ENCODE data around the gene SASH1.

Gene SASH1

DNA sequence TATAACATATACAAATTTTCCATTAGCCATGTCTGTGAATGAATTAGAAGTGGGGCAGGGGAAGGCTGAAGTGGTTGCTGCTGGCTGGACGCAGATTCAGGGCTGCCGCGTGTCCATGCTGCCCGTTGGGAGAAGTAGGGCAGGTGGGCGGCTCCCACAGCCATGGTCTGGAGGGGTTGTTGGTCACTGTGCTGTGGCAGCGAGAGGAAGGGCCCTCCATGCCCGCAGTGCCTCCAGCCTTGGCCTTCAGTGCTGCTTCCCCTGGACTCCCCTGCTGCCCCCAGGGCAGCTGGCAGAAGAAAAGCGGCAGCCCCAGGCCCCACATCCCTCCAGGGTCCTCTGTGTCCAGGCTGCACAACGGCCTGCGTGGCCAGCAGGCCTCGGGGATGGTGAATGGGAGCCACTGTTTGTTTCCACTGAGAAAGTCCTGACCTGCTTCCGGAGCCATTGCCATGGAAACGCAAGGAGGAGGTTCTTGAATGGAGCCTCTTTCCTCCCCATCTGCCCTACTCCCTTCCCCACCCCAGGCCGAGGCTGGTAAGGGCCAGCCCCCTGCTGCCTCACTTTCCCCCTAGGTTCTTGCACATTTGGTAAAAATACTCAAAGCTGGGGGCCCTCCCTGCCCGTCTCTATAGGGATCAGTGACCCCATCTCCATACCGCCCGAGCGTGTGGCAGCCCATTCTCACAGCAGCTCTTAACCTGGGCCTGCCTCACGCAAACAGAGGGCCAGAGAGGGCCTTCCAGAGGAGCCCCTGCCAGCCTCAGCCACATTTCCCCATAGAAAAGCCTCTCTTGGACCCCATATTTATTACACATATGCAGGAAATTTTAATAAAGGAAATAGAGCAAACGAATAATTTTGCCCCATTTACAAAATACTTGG lies 113.3 kb downstream of the SASH1 start:
- no peak overlapping the region for H3K4me2 ChIP-seq (ENCODE audit: low read length)
- no peaks in the 10 kb centered on the region for H3K9me3 ChIP-seq (ENCODE audit: control insufficient read depth, insufficient read depth, low read length)
- no peaks in the 10 kb centered on the region for H3F3A ChIP-seq (ENCODE audit: control insufficient read depth, insufficient read depth)
- H3K27me3 ChIP-seq (ENCODE audit: control insufficient read depth, low read length) = 0 out of 2 replicates have a peak, but pooled peaks cover 2% of the 10 kb centered on the region
- H3K36me3 ChIP-seq (ENCODE audit: control insufficient read depth, low read length) = no peaks in the 10 kb centered on the region
- H3K79me2 ChIP-seq (ENCODE audit: control insufficient read depth, low read length) = no peaks in the 10 kb centered on the region
- H3K4me3 ChIP-seq (ENCODE audit: low read length) = no peak overlapping the region
- no peak overlapping the region for H3K27ac ChIP-seq (ENCODE audit: low read depth, low read length)
- no peak for TF ChIP-seq EZH2phosphoT487 (IDR thresholded peaks at IDR 0.05; ENCODE audit: borderline replicate concordance, low read length)
- TF ChIP-seq, protein P1, sequence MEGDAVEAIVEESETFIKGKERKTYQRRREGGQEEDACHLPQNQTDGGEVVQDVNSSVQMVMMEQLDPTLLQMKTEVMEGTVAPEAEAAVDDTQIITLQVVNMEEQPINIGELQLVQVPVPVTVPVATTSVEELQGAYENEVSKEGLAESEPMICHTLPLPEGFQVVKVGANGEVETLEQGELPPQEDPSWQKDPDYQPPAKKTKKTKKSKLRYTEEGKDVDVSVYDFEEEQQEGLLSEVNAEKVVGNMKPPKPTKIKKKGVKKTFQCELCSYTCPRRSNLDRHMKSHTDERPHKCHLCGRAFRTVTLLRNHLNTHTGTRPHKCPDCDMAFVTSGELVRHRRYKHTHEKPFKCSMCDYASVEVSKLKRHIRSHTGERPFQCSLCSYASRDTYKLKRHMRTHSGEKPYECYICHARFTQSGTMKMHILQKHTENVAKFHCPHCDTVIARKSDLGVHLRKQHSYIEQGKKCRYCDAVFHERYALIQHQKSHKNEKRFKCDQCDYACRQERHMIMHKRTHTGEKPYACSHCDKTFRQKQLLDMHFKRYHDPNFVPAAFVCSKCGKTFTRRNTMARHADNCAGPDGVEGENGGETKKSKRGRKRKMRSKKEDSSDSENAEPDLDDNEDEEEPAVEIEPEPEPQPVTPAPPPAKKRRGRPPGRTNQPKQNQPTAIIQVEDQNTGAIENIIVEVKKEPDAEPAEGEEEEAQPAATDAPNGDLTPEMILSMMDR (IDR thresholded peaks at IDR 0.05; ENCODE audit: low read depth, low read length, poor library complexity, severe bottlenecking) = no peak
- no peaks in the 10 kb centered on the region for H3K4me1 ChIP-seq (ENCODE audit: control insufficient read depth, low read length)
- no peaks in the 10 kb centered on the region for H3K9me2 ChIP-seq (replicated peaks; ENCODE audit: control insufficient read depth, low read length)
- H4K20me1 ChIP-seq (ENCODE audit: control insufficient read depth, insufficient read depth, low read depth, low read length) = no peaks in the 10 kb centered on the region

DNA sequence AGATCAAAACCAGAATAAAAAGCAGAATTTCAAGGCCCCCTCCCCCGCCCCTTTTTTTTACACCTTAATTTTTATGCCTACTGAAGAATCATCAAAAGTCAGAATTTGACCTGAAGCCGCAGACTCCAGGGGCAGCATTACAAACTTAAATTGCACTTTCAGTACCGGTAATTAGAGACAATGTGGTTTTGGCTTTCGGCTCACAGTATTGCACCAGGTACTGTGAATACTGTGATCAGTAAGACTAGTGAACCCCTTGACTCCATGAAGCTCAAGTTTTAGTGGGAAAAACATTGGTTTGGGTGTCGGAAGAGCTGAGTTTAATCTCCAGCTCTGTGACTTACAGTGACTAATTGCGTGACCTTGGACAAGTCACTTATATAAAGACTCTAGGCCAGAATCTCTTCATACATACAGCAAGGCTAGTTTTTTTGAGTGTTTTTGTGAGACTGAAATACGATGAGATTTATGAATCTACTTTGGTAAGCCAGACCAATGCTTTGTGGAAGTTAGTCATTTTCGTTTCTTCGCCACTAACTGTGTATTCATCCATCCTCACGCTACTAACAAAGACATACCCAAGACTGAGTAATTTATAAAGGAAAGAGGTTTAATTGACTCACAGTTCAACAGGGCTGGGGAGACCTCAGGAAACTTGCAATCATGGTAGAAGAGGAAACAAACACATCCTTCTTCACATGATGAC lies 114.7 kb downstream of the SASH1 start:
- Histone ChIP-seq H3K36me3 (ENCODE audit: control insufficient read depth, low read length) (no peaks in the 10 kb centered on the region), H3K4me2 (ENCODE audit: low read length) (no peak overlapping the region)

DNA sequence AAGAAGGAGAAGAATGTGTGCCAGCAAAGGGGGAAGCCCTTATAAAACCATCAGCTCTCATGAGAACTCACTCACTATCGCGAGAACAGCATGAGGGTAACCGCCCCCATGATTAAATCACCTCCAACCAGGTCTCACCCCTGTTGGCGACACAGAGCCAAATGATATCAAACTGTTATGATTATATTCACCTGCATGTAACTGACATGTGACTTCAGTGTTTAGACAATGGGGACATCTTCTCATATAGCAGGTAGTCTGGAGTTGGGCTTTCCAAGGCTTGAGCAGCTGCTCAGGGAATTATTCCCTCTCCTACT lies 115.2 kb downstream of the SASH1 start:
- Histone ChIP-seq H3K9me3 (ENCODE audit: control insufficient read depth, insufficient read depth, low read length) (no peaks in the 10 kb centered on the region), H3K27me3 (ENCODE audit: control insufficient read depth, low read length) (0 out of 2 replicates have a peak, but pooled peaks cover 7% of the 10 kb centered on the region), H3F3A (ENCODE audit: control insufficient read depth, insufficient read depth) (no peaks in the 10 kb centered on the region), H3K4me2 (ENCODE audit: low read length) (no peak overlapping the region), H3K4me1 (ENCODE audit: control insufficient read depth, low read length) (no peaks in the 10 kb centered on the region), H3K27ac (ENCODE audit: low read depth, low read length) (no peak overlapping the region), H3K36me3 (ENCODE audit: control insufficient read depth, low read length) (no peaks in the 10 kb centered on the region), H3K9me2 (replicated peaks; ENCODE audit: control insufficient read depth, low read length) (no peaks in the 10 kb centered on the region), H4K20me1 (ENCODE audit: control insufficient read depth, insufficient read depth, low read depth, low read length) (no peaks in the 10 kb centered on the region), H3K4me3 (ENCODE audit: low read length) (no peak overlapping the region), H3K79me2 (ENCODE audit: control insufficient read depth, low read length) (no peaks in the 10 kb centered on the region)
- no peak for TF ChIP-seq EZH2phosphoT487 (IDR thresholded peaks at IDR 0.05; ENCODE audit: borderline replicate concordance, low read length)
- TF ChIP-seq, protein P1 (IDR thresholded peaks at IDR 0.05; ENCODE audit: low read depth, low read length, poor library complexity, severe bottlenecking) = no peak

More for the DNA sequence above, 114.7 kb downstream of the SASH1 start:
- no peaks in the 10 kb centered on the region for H3K79me2 ChIP-seq (ENCODE audit: control insufficient read depth, low read length)
- no peak for TF ChIP-seq EZH2phosphoT487 (IDR thresholded peaks at IDR 0.05; ENCODE audit: borderline replicate concordance, low read length)
- TF ChIP-seq, protein P1 (IDR thresholded peaks at IDR 0.05; ENCODE audit: low read depth, low read length, poor library complexity, severe bottlenecking) = no peak
- no peaks in the 10 kb centered on the region for H3K9me3 ChIP-seq (ENCODE audit: control insufficient read depth, insufficient read depth, low read length)
- no peaks in the 10 kb centered on the region for H3K9me2 ChIP-seq (replicated peaks; ENCODE audit: control insufficient read depth, low read length)
- H4K20me1 ChIP-seq (ENCODE audit: control insufficient read depth, insufficient read depth, low read depth, low read length) = no peaks in the 10 kb centered on the region
- H3K4me3 ChIP-seq (ENCODE audit: low read length) = no peak overlapping the region
- H3K4me1 ChIP-seq (ENCODE audit: control insufficient read depth, low read length) = no peaks in the 10 kb centered on the region
- 0 out of 2 replicates have a peak, but pooled peaks cover 7% of the 10 kb centered on the region for H3K27me3 ChIP-seq (ENCODE audit: control insufficient read depth, low read length)
- no peaks in the 10 kb centered on the region for H3F3A ChIP-seq (ENCODE audit: control insufficient read depth, insufficient read depth)
- H3K27ac ChIP-seq (ENCODE audit: low read depth, low read length) = no peak overlapping the region

All from DOHH2 (cell line).